BLaER1 (cell line): Measurements from ENCODE around the gene AUP1.

Experiments used
- H3K27ac ChIP-seq: shearing (Covaris generic); formaldehyde crosslinking; 2 replicates; pipeline ENCODE4 v1.8.1; 2022
- H3K27me3 ChIP-seq: shearing (Covaris generic); formaldehyde crosslinking; 2 replicates; pipeline ENCODE4 v1.8.1; 2022
- H3K36me3 ChIP-seq: shearing (Covaris generic); formaldehyde crosslinking; 2 replicates; pipeline ENCODE4 v1.8.1; 2022
- H3K4me1 ChIP-seq: shearing (Covaris generic); formaldehyde crosslinking; 2 replicates; pipeline ENCODE4 v1.8.1; 2022
- H3K4me2 ChIP-seq: shearing (Covaris generic); formaldehyde crosslinking; 2 replicates; pipeline ENCODE4 v1.8.1; 2022
- H3K4me3 ChIP-seq: shearing (Covaris generic); formaldehyde crosslinking; 2 replicates; pipeline ENCODE4 v1.8.1; 2022
- H3K9ac ChIP-seq: shearing (Covaris generic); formaldehyde crosslinking; 2 replicates; pipeline ENCODE4 v1.8.1; 2022
- H3K9me3 ChIP-seq: shearing (Covaris generic); formaldehyde crosslinking; 2 replicates; pipeline ENCODE4 v1.8.1; 2022
- H4K20me1 ChIP-seq: shearing (Covaris generic); formaldehyde crosslinking; 2 replicates; pipeline ENCODE4 v1.8.1; 2022
- Cebpa-rat ChIP-seq: shearing (Covaris generic); IDR thresholded peaks from 2 replicates; pipeline ENCODE4 v1.8.1; 2022

The AUP1 gene

GRCh38 chr2:74515981-74516633 lies 13.4 kb downstream of the AUP1 start:
- H3K9ac ChIP-seq = no peak overlapping the region
- TF ChIP-seq Cebpa-rat = no peak
- H3K4me3 ChIP-seq = no peak overlapping the region
- H4K20me1 ChIP-seq = peaks cover 39% of the 10 kb centered on the region
- peaks cover 97% of the 10 kb centered on the region for H3K27me3 ChIP-seq
- H3K9me3 ChIP-seq = peaks cover 27% of the 10 kb centered on the region; the same call in 1 of the 2 replicates
- peaks cover 16% of the 10 kb centered on the region for H3K4me1 ChIP-seq
- no peak overlapping the region for H3K27ac ChIP-seq
- H3K36me3 ChIP-seq = no peaks in the 10 kb centered on the region
- H3K4me2 ChIP-seq = no peak overlapping the region

- H3K27ac ChIP-seq = no peak overlapping the region
- no peak for TF ChIP-seq Cebpa-rat
- H3K4me1 ChIP-seq = peaks cover 16% of the 10 kb centered on the region
- H3K9ac ChIP-seq = no peak overlapping the region
- peak overlapping the region; percentile 47; the same call in 1 of the 2 replicates for H3K4me2 ChIP-seq
- H3K27me3 ChIP-seq = peaks cover 100% of the 10 kb centered on the region
- H4K20me1 ChIP-seq = peaks cover 39% of the 10 kb centered on the region
- H3K36me3 ChIP-seq = no peaks in the 10 kb centered on the region
- H3K4me3 ChIP-seq = 0 out of 2 replicates have a peak overlapping the region, but pooled peaks have one; percentile 41
- H3K9me3 ChIP-seq = peaks cover 27% of the 10 kb centered on the region; the same call in 1 of the 2 replicates
These were observed 14.1 kb downstream of the AUP1 start for GRCh38 chr2:74515271-74515980.

GRCh38 chr2:74514368-74515270 lies 14.9 kb downstream of the AUP1 start, which contains the start of gene TLX2:
Gene TLX2, plus strand, starts transcription at chr2:74514450. Its CDS starts 357 bp downstream, at chr2:74514807.
- H3K36me3 ChIP-seq = no peaks in the 10 kb centered on the region
- H3K27ac ChIP-seq = no peak within 1 kb of the TSS
- H3K9ac ChIP-seq = no peak within 1 kb of the TSS
- H3K4me1 ChIP-seq = peaks cover 16% of the 10 kb centered on the region
- peaks cover 100% of the 10 kb centered on the region for H3K27me3 ChIP-seq
- H4K20me1 ChIP-seq = peaks cover 39% of the 10 kb centered on the region
- peak within 1 kb of the TSS; percentile 41; the same call in 1 of the 2 replicates for H3K4me3 ChIP-seq
- no peak for TF ChIP-seq Cebpa-rat
- H3K4me2 ChIP-seq = peak within 1 kb of the TSS; percentile 47
- H3K9me3 ChIP-seq = peaks cover 27% of the 10 kb centered on the region; the same call in 1 of the 2 replicates

GRCh38 chr2:74513605-74514367 lies 15.7 kb downstream of the AUP1 start:
- H3K27me3 ChIP-seq = peaks cover 100% of the 10 kb centered on the region
- TF ChIP-seq Cebpa-rat = no peak
- H3K4me2 ChIP-seq = peak overlapping the region; percentile 47
- H4K20me1 ChIP-seq = peaks cover 39% of the 10 kb centered on the region
- no peak overlapping the region for H3K9ac ChIP-seq
- no peaks in the 10 kb centered on the region for H3K36me3 ChIP-seq
- H3K27ac ChIP-seq = no peak overlapping the region
- peaks cover 16% of the 10 kb centered on the region for H3K4me1 ChIP-seq
- H3K9me3 ChIP-seq = peaks cover 27% of the 10 kb centered on the region; the same call in 1 of the 2 replicates
- 0 out of 2 replicates have a peak overlapping the region, but pooled peaks have one; percentile 41 for H3K4me3 ChIP-seq

GRCh38 chr2:74512744-74513604 lies 16.5 kb downstream of the AUP1 start:
- H3K4me1 ChIP-seq = peaks cover 22% of the 10 kb centered on the region
- H3K9ac ChIP-seq = no peak overlapping the region

GRCh38 chr2:74511104-74511989 lies 18.2 kb downstream of the AUP1 start:
- no peak overlapping the region for H3K9ac ChIP-seq
- no peak overlapping the region for H3K4me3 ChIP-seq
- peaks cover 24% of the 10 kb centered on the region; the same call in 1 of the 2 replicates for H3K9me3 ChIP-seq
- H3K4me2 ChIP-seq = no peak overlapping the region
- H3K27me3 ChIP-seq = peaks cover 84% of the 10 kb centered on the region
- H3K27ac ChIP-seq = no peak overlapping the region
- H3K36me3 ChIP-seq = no peaks in the 10 kb centered on the region
- H4K20me1 ChIP-seq = peaks cover 34% of the 10 kb centered on the region
- peaks cover 32% of the 10 kb centered on the region for H3K4me1 ChIP-seq
- no peak for TF ChIP-seq Cebpa-rat

More at GRCh38 chr2:74512744-74513604, 16.5 kb downstream of the AUP1 start:
- H3K9me3 ChIP-seq = peaks cover 27% of the 10 kb centered on the region; the same call in 1 of the 2 replicates
- H3K36me3 ChIP-seq = no peaks in the 10 kb centered on the region
- H4K20me1 ChIP-seq = peaks cover 39% of the 10 kb centered on the region
- no peak overlapping the region for H3K4me3 ChIP-seq
- no peak for TF ChIP-seq Cebpa-rat
- peaks cover 100% of the 10 kb centered on the region for H3K27me3 ChIP-seq
- no peak overlapping the region for H3K27ac ChIP-seq
- H3K4me2 ChIP-seq = no peak overlapping the region

GRCh38 chr2:74510272-74510671 lies 19.2 kb downstream of the AUP1 start:
- Histone ChIP-seq H3K9ac (no peak overlapping the region), H3K36me3 (peaks cover 9% of the 10 kb centered on the region), H3K4me3 (no peak overlapping the region), H3K9me3 (peaks cover 13% of the 10 kb centered on the region; the same call in 1 of the 2 replicates), H3K4me2 (no peak overlapping the region), H3K4me1 (peaks cover 43% of the 10 kb centered on the region), H3K27ac (no peak overlapping the region), H4K20me1 (peaks cover 29% of the 10 kb centered on the region), H3K27me3 (peaks cover 81% of the 10 kb centered on the region)
- no peak for TF ChIP-seq Cebpa-rat
